OCI-LY7 (cell line): ENCODE data around the gene ELSPBP1. TPM values are rescaled to one million over a fixed set of nuclear protein-coding genes. Genes with fewer than 3 reads are reported as not detected.
A peak's percentile ranks its signal among the peaks of the same experiment; 100 is the strongest.

ENCODE experiments used
- BruUV-seq: library from RNA; stranded (reverse); fragments of 400-500 nt; replicated peaks from 2 replicates; lab custom pipeline; 2021; lab: Mats Ljungman, UMichigan
- CTCF ChIA-PET: fragments of 300-600 bp; sonication (Branson Sonifier 250); formaldehyde crosslinking; loops from one replicate; lab custom pipeline; 2022; ENCODE audit warnings: antibody characterized with exemption; ENCODE audit not compliant: unreplicated experiment; lab: Charles Lee
- POLR2A ChIA-PET: fragments of 300-600 bp; sonication (Branson Sonifier 250); formaldehyde crosslinking; loops from one replicate; lab custom pipeline; 2022; ENCODE audit warnings: antibody characterized with exemption; lab: Charles Lee
- DNase-seq: peaks from one replicate; pipeline ENCODE4 v3.0.0-alpha.2; 2015; ENCODE audit warnings: low spot score
- H2AFZ ChIP-seq: fragments of 200-600 bp; sonication (generic), shearing (Covaris generic); 2 replicates; pipeline ENCODE4 v1.6.1; 2014; ENCODE audit warnings: mild to moderate bottlenecking, antibody characterized with exemption, low read length, moderate library complexity
- H3K27ac ChIP-seq: fragments of 200-600 bp; sonication (generic); 2 replicates; pipeline ENCODE4 v1.5.1; 2014; ENCODE audit warnings: mixed run types, low read depth, mild to moderate bottlenecking, moderate library complexity, low read length, inconsistent platforms; ENCODE audit not compliant: poor library complexity, severe bottlenecking
- H3K36me3 ChIP-seq: fragments of 200-600 bp; sonication (generic); 2 replicates; pipeline ENCODE4 v1.6.1; 2014; ENCODE audit warnings: mild to moderate bottlenecking, antibody characterized with exemption, low read length, moderate library complexity, mixed read lengths; ENCODE audit not compliant: insufficient read depth
- H3K4me1 ChIP-seq: fragments of 200-600 bp; sonication (generic); 2 replicates; pipeline ENCODE4 v1.5.1; 2014; ENCODE audit warnings: mild to moderate bottlenecking, low read length; ENCODE audit not compliant: insufficient read depth, poor library complexity, severe bottlenecking
- H3K4me2 ChIP-seq: fragments of 200-600 bp; sonication (generic); 2 replicates; pipeline ENCODE4 v1.6.1; 2014; ENCODE audit warnings: mild to moderate bottlenecking, low read length
- H3K4me3 ChIP-seq: fragments of 200-600 bp; sonication (generic); 2 replicates; pipeline ENCODE4 v1.5.1; 2014; ENCODE audit warnings: mild to moderate bottlenecking, low read depth, low read length; ENCODE audit not compliant: poor library complexity, severe bottlenecking
- H3K79me2 ChIP-seq: fragments of 200-600 bp; sonication (generic); 2 replicates; pipeline ENCODE4 v1.6.1; 2016; ENCODE audit warnings: low read depth, mild to moderate bottlenecking, low read length, moderate library complexity, mixed read lengths; ENCODE audit not compliant: insufficient read depth
- H3K9me2 ChIP-seq: fragments of 200-600 bp; sonication (generic); 2 replicates; pipeline ENCODE4 v1.6.1; 2016; ENCODE audit warnings: mild to moderate bottlenecking, low read length, mixed read lengths; ENCODE audit not compliant: insufficient read depth
- H3K9me3 ChIP-seq: fragments of 200-600 bp; sonication (generic); 2 replicates; pipeline ENCODE4 v1.6.1; 2014; ENCODE audit warnings: mild to moderate bottlenecking, mixed run types, low read length, mixed read lengths
- H4K20me1 ChIP-seq: fragments of 200-600 bp; sonication (generic); 2 replicates; pipeline ENCODE4 v1.6.1; 2014; ENCODE audit warnings: mild to moderate bottlenecking, antibody characterized with exemption, low read length, moderate library complexity, mixed read lengths; ENCODE audit not compliant: insufficient read depth
- CTCF ChIP-seq: fragments of 200-600 bp; sonication (generic); conservative IDR thresholded peaks from 2 replicates; pipeline ENCODE4 v1.5.1; 2014; ENCODE audit warnings: mild to moderate bottlenecking, antibody characterized with exemption, low read length, moderate library complexity, mixed read lengths
- EZH2phosphoT487 ChIP-seq: fragments of 200-600 bp; sonication (generic); IDR thresholded peaks from 2 replicates; pipeline ENCODE4 v1.6.1; 2018; ENCODE audit warnings: low read depth, borderline replicate concordance, mild to moderate bottlenecking, mixed run types, antibody characterized with exemption, low read length, moderate library complexity, mixed read lengths
- intact Hi-C: fragments of 100-400 bp; cut with micrococcal nuclease; formaldehyde crosslinking; loops from one replicate; pipeline ENCODE4 v1.10.0; 2022; ENCODE audit not compliant: unreplicated experiment
- total RNA-seq, 2 experiments: library from RNA; depleted of rRNA in 1 of 2; stranded (reverse); fragments of >200 nt in 1 of 2; shearing (Covaris generic) in 1 of 2; gene quantifications; 2 replicates each; pipeline ENCODE4 v1.2.3, GENCODE V29; 2014 to 2022

ELSPBP1 gene
- total RNA-seq, 2 experiments from 2014 or later: not detected

GRCh38 chr19:48004236-48004635 is 9.8 kb downstream of the ELSPBP1 start:
- H3K9me3 ChIP-seq: no peaks in the 10 kb centered on the region
- intact Hi-C loops: no loop called here
- no peaks in the 10 kb centered on the region for H3K9me2 ChIP-seq
- TF ChIP-seq EZH2phosphoT487 (no peak), CTCF (no peak)
- H3K4me1 ChIP-seq: no peaks in the 10 kb centered on the region
- no peak overlapping the region for H3K27ac ChIP-seq
- ChIA-PET CTCF (no interaction called here), POLR2A (no interaction called here)
- no peak for DNase-seq
- no peak overlapping the region for H3K4me2 ChIP-seq
- no peak overlapping the region for H2AFZ ChIP-seq
- no peaks in the 10 kb centered on the region for H3K36me3 ChIP-seq
- BruUV-seq: no TSS peak
- H4K20me1 ChIP-seq: no peaks in the 10 kb centered on the region
- no peaks in the 10 kb centered on the region for H3K79me2 ChIP-seq
- no peak overlapping the region for H3K4me3 ChIP-seq

- H3K9me3 ChIP-seq: no peaks in the 10 kb centered on the region
- no peak overlapping the region for H3K4me3 ChIP-seq
- no peaks in the 10 kb centered on the region for H3K4me1 ChIP-seq
- DNase-seq: peak; percentile 7
- H3K36me3 ChIP-seq: no peaks in the 10 kb centered on the region
- TF ChIP-seq CTCF (peak; percentile 67), EZH2phosphoT487 (no peak)
- H4K20me1 ChIP-seq: no peaks in the 10 kb centered on the region
- no peaks in the 10 kb centered on the region for H3K79me2 ChIP-seq
- ChIA-PET CTCF (no interaction called here), POLR2A (no interaction called here)
- H3K4me2 ChIP-seq: no peak overlapping the region
- no TSS peak for BruUV-seq
- no peak overlapping the region for H2AFZ ChIP-seq
- intact Hi-C loops: no loop called here
- no peak overlapping the region for H3K27ac ChIP-seq
- H3K9me2 ChIP-seq: no peaks in the 10 kb centered on the region
Observed at GRCh38 chr19:48006762-48007161, 12.3 kb downstream of the ELSPBP1 start.

GRCh38 chr19:48010932-48011758 is 16.7 kb downstream of the ELSPBP1 start:
- POLR2A ChIA-PET: no interaction called here
- CTCF ChIA-PET: no interaction called here
- no peak for TF ChIP-seq CTCF
- no peak overlapping the region for H2AFZ ChIP-seq
- DNase-seq: no peak
- no TSS peak for BruUV-seq
- no peaks in the 10 kb centered on the region for H3K9me2 ChIP-seq
- H3K79me2 ChIP-seq: no peaks in the 10 kb centered on the region
- no peak overlapping the region for H3K4me3 ChIP-seq
- H4K20me1 ChIP-seq: no peaks in the 10 kb centered on the region
- no peak overlapping the region for H3K4me2 ChIP-seq
- H3K9me3 ChIP-seq: no peaks in the 10 kb centered on the region
- intact Hi-C loops: no loop called here
- no peaks in the 10 kb centered on the region for H3K36me3 ChIP-seq
- H3K27ac ChIP-seq: no peak overlapping the region
- no peaks in the 10 kb centered on the region for H3K4me1 ChIP-seq
